NCI-H2107 treated with DMSO at 0.1 percent for 48 hours (cell line): ENCODE data around the gene PERCC1.
"Not testable (repeated sequence)": the region's sequence is repeated elsewhere in the genome, so short reads cannot be mapped to it uniquely, and the experiment has no call there.

Source experiments
- DNase-seq: peaks from one replicate; lab custom pipeline; 2025; ENCODE audit not compliant: unreplicated experiment; lab: John Stamatoyannopoulos, UW

PERCC1 gene

GRCh38 chr16:1433263-1433560 is 2.3 kb downstream of the PERCC1 start:
- no peak for DNase-seq

- DNase-seq, result no peak
Measured at GRCh38 chr16:1433756-1434155, 2.9 kb downstream of the PERCC1 start.

- DNase-seq, result no peak
Measured at GRCh38 chr16:1434644-1435592, 4.0 kb downstream of the PERCC1 start.

- no peak for DNase-seq
Measured at GRCh38 chr16:1435921-1436697, 5.2 kb downstream of the PERCC1 start.

DNA sequence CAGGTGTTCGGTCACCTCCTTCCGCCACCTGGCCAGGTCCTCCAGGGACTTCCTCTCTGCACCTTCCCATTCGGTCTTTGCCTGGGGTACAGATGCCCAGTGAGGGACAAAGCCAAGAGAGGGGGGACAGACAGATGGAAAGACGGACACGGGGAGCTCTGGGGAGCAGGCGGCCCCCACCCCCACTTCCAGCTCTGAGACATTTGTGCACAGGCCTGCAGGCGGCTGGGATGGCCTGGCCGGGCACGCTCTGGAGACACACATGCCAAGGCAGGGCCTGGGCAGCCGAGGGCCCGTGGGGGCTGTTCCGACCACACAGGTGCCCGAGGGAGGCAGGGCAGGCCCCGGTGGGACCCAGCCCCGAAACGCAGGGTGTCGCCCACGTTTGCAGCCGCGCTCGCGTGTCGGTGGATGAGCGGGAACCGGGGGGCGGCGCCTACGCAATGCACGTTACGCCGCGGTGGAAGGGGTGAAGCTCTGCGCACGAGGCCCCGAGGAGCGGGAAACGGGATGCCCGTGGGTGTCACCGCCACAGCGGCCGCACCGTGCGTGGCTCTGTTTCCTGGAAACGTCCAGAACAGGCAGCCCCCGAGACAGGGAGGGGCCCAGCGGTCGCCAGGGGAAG is 6.0 kb downstream of the PERCC1 start:
- DNase-seq, result no peak

DNA sequence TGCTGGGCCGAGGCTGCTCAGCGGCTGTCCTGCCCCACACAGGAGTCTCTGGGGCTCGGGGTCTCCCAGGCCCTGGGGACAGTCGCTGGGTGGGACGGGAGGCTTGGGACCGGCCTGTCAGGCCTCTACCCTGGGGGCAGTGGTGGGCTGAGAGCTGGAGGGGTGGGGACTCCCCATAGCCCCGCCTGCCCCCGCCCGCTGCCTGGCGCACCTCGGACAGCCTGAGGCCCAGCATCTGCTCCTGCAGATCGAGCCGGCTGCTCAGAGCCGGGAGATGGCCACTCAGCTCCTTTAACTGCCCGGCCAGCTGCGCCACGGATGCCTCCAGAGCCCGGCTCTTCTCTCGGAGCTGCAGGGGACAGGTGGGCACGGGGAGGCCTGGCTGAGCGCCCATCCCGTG is 6.7 kb downstream of the PERCC1 start:
- no peak for DNase-seq

GRCh38 chr16:1438229-1439057 is 7.6 kb downstream of the PERCC1 start:
- DNase-seq, result no peak

DNA sequence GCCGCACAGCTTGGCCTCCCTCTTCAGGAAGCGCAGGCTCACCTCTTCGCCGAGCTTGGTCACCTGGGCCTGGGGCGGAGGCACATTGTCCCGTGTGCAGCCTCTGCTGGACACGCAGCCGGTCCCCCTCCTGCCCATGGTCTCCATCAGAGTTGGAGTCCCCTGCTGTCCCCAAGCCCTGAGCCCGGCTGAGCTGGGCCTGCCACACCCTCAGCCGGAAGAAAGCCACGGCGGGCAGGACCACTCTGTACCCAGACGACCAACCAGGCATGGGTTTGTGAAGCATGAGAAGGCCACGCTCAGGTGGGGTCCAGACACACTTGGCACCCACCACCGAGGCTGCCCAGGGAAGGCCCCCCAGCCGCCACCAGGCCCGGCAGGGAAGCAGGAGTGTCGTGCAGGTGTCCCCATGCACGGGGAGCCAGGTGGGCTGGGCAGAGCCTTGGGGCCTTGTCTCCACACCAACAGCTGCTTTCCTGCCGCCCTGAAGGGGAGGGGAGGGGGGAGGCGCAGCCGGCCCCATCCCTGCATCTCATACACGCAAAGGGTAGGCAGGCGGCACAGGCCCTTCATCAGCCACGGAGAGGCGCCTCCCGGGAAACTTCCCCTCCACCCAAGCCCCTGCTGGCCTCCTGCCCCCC is 8.3 kb downstream of the PERCC1 start:
- DNase-seq, result no peak

DNA sequence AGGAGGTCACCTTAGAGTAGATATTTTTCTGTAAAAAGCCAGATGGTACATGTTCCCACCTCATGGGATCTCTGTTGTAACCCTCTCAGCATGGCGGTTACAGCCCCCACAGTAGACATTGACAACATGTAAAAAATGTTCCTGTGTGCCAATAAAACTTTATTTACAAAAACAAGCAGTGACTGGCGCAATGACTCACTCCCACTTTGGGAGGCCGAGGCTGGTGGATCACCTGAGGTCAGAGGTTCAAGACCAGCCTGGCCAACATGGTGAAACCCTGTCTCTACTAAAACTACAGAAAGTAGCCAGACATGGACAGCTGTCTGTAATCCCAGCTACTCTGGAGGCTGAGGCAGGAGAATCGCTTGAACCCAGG is 8.8 kb downstream of the PERCC1 start:
- DNase-seq, result not testable (repeated sequence)

DNA sequence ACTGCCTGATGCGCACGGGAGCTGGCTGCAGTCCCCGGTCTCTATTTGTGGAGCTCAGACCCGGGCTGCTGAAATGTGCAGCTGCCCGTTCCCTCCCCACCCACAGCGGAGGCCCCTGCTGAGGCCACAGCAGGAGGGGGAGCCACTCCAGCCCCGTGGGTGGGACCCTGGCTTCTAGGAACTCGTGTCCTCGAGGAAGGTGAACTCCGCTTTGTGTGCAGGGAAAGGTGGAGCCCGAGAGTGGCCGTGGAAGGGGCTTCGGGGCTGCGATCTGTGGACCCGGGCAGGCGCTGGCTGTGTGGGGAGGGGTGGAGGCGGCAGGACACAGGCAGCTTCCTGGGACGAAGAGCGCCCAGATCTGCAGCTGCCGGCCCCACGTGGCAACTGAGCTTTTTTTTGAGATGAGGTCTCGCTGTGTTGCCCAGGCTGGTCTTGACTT is 10.5 kb downstream of the PERCC1 start:
- no peak for DNase-seq

DNA sequence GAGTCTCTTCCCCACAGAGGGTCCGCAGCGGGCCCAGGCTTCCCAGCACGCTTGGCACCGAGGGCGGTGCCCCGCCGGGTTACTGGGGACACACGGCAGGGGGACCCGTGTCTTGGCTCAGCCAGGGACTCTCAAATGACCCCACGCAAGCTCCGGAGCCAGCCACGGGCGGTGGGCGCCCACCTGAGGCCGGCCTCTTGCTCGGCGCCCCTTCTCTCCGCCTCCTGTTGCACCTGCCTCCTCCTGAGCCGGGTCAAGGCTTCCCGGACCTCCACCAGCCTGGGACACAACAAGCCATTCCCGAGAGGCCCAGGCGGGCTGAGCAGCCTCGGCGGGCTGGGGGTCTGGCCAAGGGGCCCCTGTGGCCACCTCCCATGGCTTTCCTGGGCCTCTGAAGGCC is 11.8 kb downstream of the PERCC1 start:
- DNase-seq, result no peak

DNA sequence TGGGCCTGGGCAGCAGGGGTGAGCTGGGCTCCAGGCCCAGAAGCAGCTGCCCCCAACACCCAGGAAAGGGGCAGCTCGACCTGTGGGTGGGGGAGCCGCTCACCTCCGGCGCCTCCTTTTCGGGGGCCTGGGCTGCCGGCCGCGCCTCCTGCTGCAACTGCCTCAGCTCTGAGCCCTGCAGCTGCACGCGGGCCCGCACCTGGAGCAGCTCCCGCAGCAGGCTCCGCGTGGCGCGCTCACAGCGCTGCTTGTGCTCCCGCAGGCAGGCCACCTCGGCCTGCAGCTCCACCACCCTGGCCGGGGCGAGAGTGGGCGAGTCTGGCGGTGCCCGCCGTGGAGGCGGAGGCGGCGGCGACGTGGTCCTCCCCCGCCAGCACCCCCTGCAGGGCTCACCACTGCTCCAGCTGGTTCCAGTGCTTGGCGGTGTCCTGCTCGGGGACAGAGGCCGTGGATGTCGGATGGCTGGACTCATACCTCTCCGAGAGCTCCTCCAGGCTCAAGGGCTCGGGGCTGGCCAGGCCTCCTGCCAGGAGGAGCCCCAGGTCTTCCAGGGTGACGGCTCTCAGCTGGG is 12.6 kb downstream of the PERCC1 start:
- DNase-seq, result no peak

- no peak for DNase-seq
Measured at GRCh38 chr16:1443980-1444729, 13.3 kb downstream of the PERCC1 start, which contains the start of gene CCDC154. TSS of gene CCDC154 (minus strand) at chr16:1444556. CDS start at chr16:1444322, 234 bp downstream.

DNA sequence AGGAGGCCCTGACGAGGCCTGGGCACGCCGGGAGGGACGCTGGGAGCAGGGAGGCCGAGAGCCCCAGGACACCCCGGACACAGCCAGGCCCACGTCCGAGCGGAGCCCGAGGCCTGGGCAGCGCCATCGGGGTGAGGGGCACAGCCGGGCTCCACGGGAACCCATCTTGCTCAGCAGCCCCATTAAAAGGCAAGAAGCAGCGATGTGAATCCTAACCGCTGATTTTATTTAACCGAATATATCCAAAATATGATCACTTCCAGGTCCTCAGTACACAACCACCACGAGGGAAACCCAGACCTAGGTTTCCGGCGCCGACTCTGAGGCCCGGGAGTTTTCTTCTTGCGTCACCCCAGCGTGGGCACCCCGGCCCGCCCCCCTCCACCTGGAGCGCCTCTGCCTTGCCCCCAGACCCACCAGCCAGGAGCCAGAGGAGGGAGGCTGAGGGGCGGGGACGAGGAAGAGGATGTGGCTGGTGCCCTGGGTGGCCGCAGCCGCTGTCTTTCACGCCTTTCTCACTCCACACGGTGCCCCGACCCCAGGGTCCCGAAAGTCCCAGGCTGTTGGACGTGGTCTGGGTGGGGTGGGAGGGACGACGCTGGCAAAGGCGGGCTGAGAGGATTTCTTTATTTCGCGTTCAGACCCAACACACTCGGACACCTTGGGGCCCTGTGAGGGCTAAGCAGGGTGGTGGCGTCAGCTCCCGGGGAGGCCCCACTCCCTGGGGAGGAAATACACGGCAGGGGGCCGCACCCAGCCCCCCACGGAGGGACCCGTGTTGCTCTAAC is 14.0 kb downstream of the PERCC1 start:
- DNase-seq, result no peak

GRCh38 chr16:1445518-1446203 is 14.8 kb downstream of the PERCC1 start:
- DNase-seq, result no peak

DNA sequence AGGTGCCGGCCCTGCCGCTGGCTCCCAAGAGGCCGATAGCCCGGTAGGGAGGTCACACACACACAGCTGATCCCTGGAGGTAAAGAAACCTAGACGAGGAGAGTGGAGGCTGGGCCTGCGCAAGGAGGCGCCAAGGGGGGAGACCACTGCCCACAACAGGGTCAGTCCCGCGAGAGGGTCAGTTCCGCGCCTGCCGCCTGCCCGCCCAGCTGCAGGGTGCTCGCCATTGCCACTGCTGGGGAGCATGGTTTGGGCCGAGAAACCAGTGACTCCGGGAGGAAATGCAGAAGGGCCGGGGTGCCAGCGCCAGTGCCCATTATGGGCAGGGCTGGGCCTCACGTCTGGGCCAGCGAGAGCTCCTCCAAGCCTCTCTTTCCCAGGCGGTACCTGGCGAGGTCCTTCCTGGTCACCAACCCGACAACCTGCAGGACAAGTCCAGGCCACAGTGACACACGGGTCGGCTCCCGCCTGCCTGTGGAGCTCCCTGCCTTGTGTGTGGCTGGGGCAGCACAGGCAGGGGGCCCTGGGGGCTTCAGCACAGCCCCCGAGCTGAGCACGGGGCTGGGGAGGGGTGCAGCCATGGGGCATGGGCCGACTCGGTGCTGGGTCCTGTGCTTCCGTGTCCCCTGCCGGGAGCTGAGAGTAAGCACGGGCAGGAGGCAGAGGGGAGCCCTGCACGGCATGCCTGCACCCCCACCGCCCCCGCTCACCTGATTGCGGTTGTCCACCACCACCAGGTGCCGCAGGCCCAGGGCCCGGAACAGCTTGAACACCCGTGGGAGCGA is 15.6 kb downstream of the PERCC1 start:
- DNase-seq, result no peak

GRCh38 chr16:1447965-1448364 is 17.1 kb downstream of the PERCC1 start:
- no peak for DNase-seq
